Keratinocyte (primary cell): ENCODE measurements around the gene RTN1. TPM values are rescaled to one million over a fixed set of nuclear protein-coding genes. Genes with fewer than 3 reads are reported as not detected.
"Not testable (repeated sequence)": the region's sequence is repeated elsewhere in the genome, so short reads cannot be mapped to it uniquely, and the experiment has no call there.

Experiments
- DNase-seq: peaks from one replicate; pipeline ENCODE4 v3.0.0-alpha.2; 2011; ENCODE audit warnings: low read depth, missing footprints, low spot score
- FAIRE-seq: peaks from 2 replicates; lab custom pipeline; 2011; peaks lifted over from hg19 to GRCh38; lab: Jason Lieb, UNC
- H2AFZ ChIP-seq: 2 replicates; pipeline ENCODE4 v1.6.0; 2012; ENCODE audit warnings: low read length, control low read depth, inconsistent platforms; ENCODE audit not compliant: control insufficient read depth
- H3K27ac ChIP-seq: 2 replicates; pipeline ENCODE4 v1.5.1; 2011; ENCODE audit warnings: low read length; ENCODE audit not compliant: control insufficient read depth, insufficient read depth
- H3K27me3 ChIP-seq: 3 replicates; pipeline ENCODE4 v1.6.0; 2011; ENCODE audit warnings: low read length; ENCODE audit not compliant: control insufficient read depth, insufficient read depth; ENCODE audit errors: extremely low read depth
- H3K36me3 ChIP-seq, 2 experiments: 2 replicates in 1 of 2; 3 replicates in 1 of 2; pipeline ENCODE4 v1.5.1; 2011; ENCODE audit warnings: low read length in 2 of 2, mild to moderate bottlenecking in 1 of 2; ENCODE audit not compliant: control insufficient read depth in 2 of 2, insufficient read depth in 2 of 2; ENCODE audit errors: extremely low read depth in 1 of 2
- H3K4me1 ChIP-seq: 3 replicates; pipeline ENCODE4 v1.5.1; 2011; ENCODE audit warnings: low read length; ENCODE audit not compliant: control insufficient read depth, insufficient read depth; ENCODE audit errors: extremely low read depth
- H3K4me2 ChIP-seq: 3 replicates; pipeline ENCODE4 v1.6.0; 2011; ENCODE audit warnings: low read depth, low read length; ENCODE audit not compliant: control insufficient read depth, insufficient read depth; ENCODE audit errors: extremely low read depth
- H3K4me3 ChIP-seq, 3 experiments: fragments of 200-600 bp in 1 of 3; sonication (generic) in 1 of 3; 2 replicates in 2 of 3; 3 replicates in 1 of 3; pipeline ENCODE4 v1.5.1; 2011 to 2016; ENCODE audit warnings: low read length in 3 of 3, mild to moderate bottlenecking in 3 of 3, control low read depth in 2 of 3, inconsistent platforms in 1 of 3, low read depth in 1 of 3, mixed read lengths in 1 of 3, mixed run types in 1 of 3, moderate library complexity in 1 of 3; ENCODE audit not compliant: control insufficient read depth in 2 of 3, insufficient read depth in 2 of 3; ENCODE audit errors: extremely low read depth in 1 of 3
- H3K79me2 ChIP-seq: 2 replicates; pipeline ENCODE4 v1.6.0; 2012; ENCODE audit warnings: low read length; ENCODE audit not compliant: control insufficient read depth, insufficient read depth
- H3K9ac ChIP-seq: 3 replicates; pipeline ENCODE4 v1.6.0; 2011; ENCODE audit warnings: low read length; ENCODE audit not compliant: control insufficient read depth, insufficient read depth; ENCODE audit errors: extremely low read depth
- H3K9me1 ChIP-seq: 3 replicates; pipeline ENCODE4 v1.6.0; 2011; ENCODE audit warnings: low read length; ENCODE audit not compliant: control insufficient read depth, insufficient read depth; ENCODE audit errors: extremely low read depth
- H3K9me3 ChIP-seq: 2 replicates; pipeline ENCODE4 v1.5.1; 2012; ENCODE audit warnings: low read depth, low read length; ENCODE audit not compliant: control insufficient read depth
- H4K20me1 ChIP-seq: 3 replicates; pipeline ENCODE4 v1.6.0; 2011; ENCODE audit warnings: low read length; ENCODE audit not compliant: control insufficient read depth, insufficient read depth; ENCODE audit errors: extremely low read depth
- EZH2 ChIP-seq: IDR thresholded peaks from one replicate; pipeline ENCODE4 v1.6.1; 2012; ENCODE audit warnings: inconsistent platforms, mild to moderate bottlenecking, low read length, moderate library complexity
- dilution Hi-C: fragments of 300-500 bp; cut with MboI; formaldehyde crosslinking; loops from one replicate; pipeline ENCODE4 v1.7.0; 2020; ENCODE audit warnings: low sequenced_read_pairs; ENCODE audit not compliant: extremely low pct_ligation_motif_present
- polyA plus RNA-seq, 5 experiments: library from polyadenylated mRNA; depleted of rRNA in 3 of 5; stranded (reverse) in 3 of 5; stranded (forward) in 1 of 5; unstranded in 1 of 5; fragments of >200 nt; gene quantifications; 1 replicate in 1 of 5; 2 replicates in 3 of 5; 3 replicates in 1 of 5; pipeline versions ENCODE4 v1.2.1 to v1.2.3, GENCODE V29; 2011 to 2012; ENCODE audit warnings: missing spikeins in 2 of 5, low read depth in 1 of 5, low replicate concordance in 1 of 5
- TF ChIP-seq, protein P1 (sequence below), 3 experiments: IDR thresholded peaks in 1 of 3; conservative IDR thresholded peaks in 1 of 3; optimal IDR thresholded peaks in 1 of 3; 2 replicates in 2 of 3; 3 replicates in 1 of 3; pipeline versions ENCODE3 to v1.5.1; 2011; ENCODE audit warnings: low read length in 3 of 3, mild to moderate bottlenecking in 3 of 3, moderate library complexity in 2 of 3, control low read depth in 1 of 3, inconsistent platforms in 1 of 3; ENCODE audit not compliant: insufficient read depth in 2 of 3; ENCODE audit errors: extremely low read depth in 1 of 3

RTN1 gene
- polyA plus RNA-seq, 1 donor (not counting 4 experiments of a cell fraction or from before 2014, with no cell fraction given): 0.05 TPM

DNA sequence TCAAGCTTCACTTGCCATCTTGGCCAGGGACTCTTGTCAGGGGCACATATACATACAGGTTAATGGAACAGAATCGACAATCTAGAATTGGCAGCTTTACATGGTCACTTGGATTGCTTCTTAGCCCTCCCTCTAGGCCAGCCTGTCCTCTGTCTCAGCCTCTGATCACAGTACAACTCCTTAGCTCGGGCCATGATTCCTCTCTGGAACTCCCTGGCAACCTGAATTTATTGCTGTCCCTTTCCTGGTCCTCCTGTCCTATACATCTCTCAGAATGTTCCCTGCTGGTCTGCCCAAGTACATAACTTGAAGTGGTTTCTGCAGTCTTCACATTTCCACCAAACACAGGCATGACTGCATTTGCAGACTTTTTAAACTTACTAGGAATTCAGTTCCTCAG is 214.1 kb downstream of the RTN1 start:
- H3K9me3 ChIP-seq: no peaks in the 10 kb centered on the region
- dilution Hi-C loops: no loop called here
- H3K9me1 ChIP-seq: no peaks in the 10 kb centered on the region
- no peak overlapping the region for H3K4me2 ChIP-seq
- H4K20me1 ChIP-seq: no peaks in the 10 kb centered on the region
- TF ChIP-seq, protein P1, sequence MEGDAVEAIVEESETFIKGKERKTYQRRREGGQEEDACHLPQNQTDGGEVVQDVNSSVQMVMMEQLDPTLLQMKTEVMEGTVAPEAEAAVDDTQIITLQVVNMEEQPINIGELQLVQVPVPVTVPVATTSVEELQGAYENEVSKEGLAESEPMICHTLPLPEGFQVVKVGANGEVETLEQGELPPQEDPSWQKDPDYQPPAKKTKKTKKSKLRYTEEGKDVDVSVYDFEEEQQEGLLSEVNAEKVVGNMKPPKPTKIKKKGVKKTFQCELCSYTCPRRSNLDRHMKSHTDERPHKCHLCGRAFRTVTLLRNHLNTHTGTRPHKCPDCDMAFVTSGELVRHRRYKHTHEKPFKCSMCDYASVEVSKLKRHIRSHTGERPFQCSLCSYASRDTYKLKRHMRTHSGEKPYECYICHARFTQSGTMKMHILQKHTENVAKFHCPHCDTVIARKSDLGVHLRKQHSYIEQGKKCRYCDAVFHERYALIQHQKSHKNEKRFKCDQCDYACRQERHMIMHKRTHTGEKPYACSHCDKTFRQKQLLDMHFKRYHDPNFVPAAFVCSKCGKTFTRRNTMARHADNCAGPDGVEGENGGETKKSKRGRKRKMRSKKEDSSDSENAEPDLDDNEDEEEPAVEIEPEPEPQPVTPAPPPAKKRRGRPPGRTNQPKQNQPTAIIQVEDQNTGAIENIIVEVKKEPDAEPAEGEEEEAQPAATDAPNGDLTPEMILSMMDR (optimal IDR thresholded peaks at IDR 0.05 in 1 of 3, IDR thresholded peaks at IDR 0.05 in 1 of 3, conservative IDR thresholded peaks at IDR 0.05 in 1 of 3; ENCODE audit: extremely low read depth in 1 of 3, insufficient read depth in 2 of 3, low read length in 3 of 3): no peak
- no peak for TF ChIP-seq EZH2
- H3K27ac ChIP-seq: no peak overlapping the region
- no peak for DNase-seq
- H3K36me3 ChIP-seq: no peaks in the 10 kb centered on the region
- H2AFZ ChIP-seq: no peak overlapping the region
- no peak for FAIRE-seq
- H3K9ac ChIP-seq: no peak overlapping the region
- no peaks in the 10 kb centered on the region for H3K79me2 ChIP-seq
- H3K4me3 ChIP-seq: no peak overlapping the region
- no peaks in the 10 kb centered on the region for H3K4me1 ChIP-seq
- no peaks in the 10 kb centered on the region for H3K27me3 ChIP-seq

DNA sequence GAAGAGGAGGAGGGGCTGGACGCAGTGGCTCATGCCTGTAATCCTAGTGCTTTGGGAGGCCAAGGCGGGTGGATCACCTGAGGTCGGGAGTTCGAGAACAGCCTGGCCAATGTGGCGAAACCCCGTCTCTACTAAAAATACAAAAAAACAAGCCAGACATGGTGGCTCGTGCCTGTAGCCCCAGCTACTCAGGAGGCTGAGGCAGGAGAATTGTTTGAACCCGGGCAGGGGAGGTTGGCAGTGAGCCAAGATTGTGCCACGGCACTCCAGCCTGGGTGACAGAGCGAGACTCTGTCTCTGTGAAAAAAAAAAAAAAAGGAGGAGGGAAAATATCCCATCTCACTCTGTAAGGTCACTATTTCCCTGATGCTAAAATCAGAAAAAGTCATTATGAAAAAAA is 216.4 kb downstream of the RTN1 start:
- H3K4me1 ChIP-seq, H4K20me1 ChIP-seq, H3K4me2 ChIP-seq, H3K4me3 ChIP-seq, H2AFZ ChIP-seq, dilution Hi-C loops, H3K79me2 ChIP-seq, H3K27ac ChIP-seq, DNase-seq, H3K27me3 ChIP-seq, H3K9ac ChIP-seq, H3K9me1 ChIP-seq, H3K9me3 ChIP-seq, H3K36me3 ChIP-seq, FAIRE-seq: not testable (repeated sequence)

DNA sequence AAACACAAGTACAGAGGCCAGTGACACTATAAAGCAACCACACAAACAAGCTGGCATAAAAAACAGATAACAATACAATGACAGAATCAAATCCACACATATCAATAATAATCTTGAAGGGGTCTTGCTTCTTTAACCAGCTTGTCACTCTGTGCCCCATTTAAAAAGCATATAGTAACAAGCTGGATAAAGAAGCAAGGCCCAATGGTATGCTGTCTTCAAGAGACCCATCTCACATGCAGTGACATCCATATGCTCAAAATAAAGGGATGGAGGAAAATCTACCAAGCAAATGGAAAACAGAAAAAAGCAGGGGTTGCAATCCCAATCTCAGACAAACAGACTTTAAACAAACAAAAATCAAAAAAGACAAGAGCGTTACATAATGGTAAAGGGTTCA is 223.7 kb downstream of the RTN1 start:
- H3K27ac ChIP-seq, H2AFZ ChIP-seq, DNase-seq, H3K9ac ChIP-seq, H3K4me3 ChIP-seq, H3K79me2 ChIP-seq, H3K4me2 ChIP-seq, H3K9me1 ChIP-seq, H3K27me3 ChIP-seq, FAIRE-seq, H3K9me3 ChIP-seq, H4K20me1 ChIP-seq, dilution Hi-C loops, H3K36me3 ChIP-seq, H3K4me1 ChIP-seq: not testable (repeated sequence)
